NCI-H345 treated with DMSO at 0.1 percent for 48 hours (cell line): ENCODE data around the gene PRAMEF9.
"Not testable (repeated sequence)": the region's sequence is repeated elsewhere in the genome, so short reads cannot be mapped to it uniquely, and the experiment has no call there.

Experiments
- DNase-seq: peaks from one replicate; lab custom pipeline; 2025; ENCODE audit not compliant: unreplicated experiment; lab: John Stamatoyannopoulos, UW

The PRAMEF9 gene

DNA sequence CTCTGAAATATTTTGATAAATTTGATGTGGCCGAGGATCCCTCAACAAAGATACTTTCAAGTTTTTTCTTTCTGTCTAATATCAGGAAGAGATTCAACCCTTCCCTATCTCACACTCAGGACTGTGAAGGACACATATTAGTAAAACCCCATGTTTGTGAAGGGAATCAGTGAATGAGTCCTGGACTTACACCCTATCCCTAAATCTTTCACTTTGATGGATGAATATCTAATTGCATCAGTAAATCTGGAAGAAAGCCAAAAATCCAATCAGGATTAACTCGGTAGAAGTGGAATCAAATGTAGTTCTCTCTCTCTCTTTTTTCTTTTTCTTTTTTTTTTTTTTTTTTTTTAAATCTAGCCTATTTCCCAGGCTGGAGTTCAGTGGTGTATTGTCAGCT, at the start of gene PRAMEF9:
TSS of gene PRAMEF9 (plus strand) at position 301 of the 400 bp plus-strand sequence. CDS start 3,433 bp downstream, outside the sequence.
- DNase-seq: not testable (repeated sequence)

GRCh38 chr1:13155909-13156308, 15.7 kb upstream of the PRAMEF9 start, which contains the start of gene PRAMEF26:
Gene PRAMEF26, minus strand, starts transcription at chr1:13156009. Its CDS starts 2,914 bp downstream, at chr1:13153095.
- DNase-seq: not testable (repeated sequence)

- not testable (repeated sequence) for DNase-seq
These were observed 6.1 kb upstream of the PRAMEF9 start, which contains the start of gene HNRNPCL4 for GRCh38 chr1:13165531-13165930. Gene HNRNPCL4, minus strand, starts transcription at chr1:13165631. Its CDS starts 164 bp downstream, at chr1:13165467.

GRCh38 chr1:13201309-13201708, 29.7 kb downstream of the PRAMEF9 start, which contains the start of gene PRAMEF13:
Gene PRAMEF13, minus strand, starts transcription at chr1:13201409. Its CDS starts 1,820 bp downstream, at chr1:13199589.
- not testable (repeated sequence) for DNase-seq

DNA sequence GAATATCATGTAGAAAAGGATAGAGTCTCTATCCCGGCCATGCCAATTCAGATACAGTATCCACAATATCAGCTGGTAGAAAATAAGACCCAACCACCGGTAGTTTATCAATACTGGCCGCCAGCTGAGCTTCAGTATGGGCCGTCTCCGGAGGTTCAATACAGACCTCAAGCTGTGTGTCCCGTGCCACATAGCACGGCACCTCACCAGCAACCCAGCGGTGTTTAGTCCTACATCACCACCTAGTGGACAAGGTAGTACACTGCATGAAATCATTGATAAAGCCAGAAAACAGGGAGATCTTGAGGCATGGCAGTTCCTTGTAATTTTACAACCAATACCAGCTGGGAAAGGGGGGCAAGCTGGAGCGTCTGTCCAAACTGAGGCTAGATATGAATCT, 37.1 kb downstream of the PRAMEF9 start:
- not testable (repeated sequence) for DNase-seq

- DNase-seq: not testable (repeated sequence)
These were observed 45.0 kb downstream of the PRAMEF9 start for GRCh38 chr1:13216619-13217018.

DNA sequence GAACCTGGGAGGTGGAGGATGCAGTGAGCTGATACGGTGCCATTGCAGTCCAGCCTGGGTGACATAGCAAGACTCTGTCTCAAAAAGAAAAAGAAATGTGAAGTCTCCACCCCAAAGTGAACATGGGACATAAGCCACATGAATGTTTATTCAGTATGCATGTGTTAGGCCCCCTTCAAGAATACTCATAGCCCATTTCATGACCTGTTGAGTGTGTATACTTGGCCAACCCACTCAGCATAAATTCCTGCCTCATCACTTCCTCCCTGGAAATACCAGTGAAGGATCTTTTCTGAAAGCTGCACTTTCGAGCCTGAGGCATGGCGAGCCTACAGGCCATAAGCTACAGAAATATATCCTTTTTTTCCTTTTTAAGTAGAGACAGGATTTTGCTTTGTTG, 47.6 kb downstream of the PRAMEF9 start:
- DNase-seq: not testable (repeated sequence)

- DNase-seq: not testable (repeated sequence)
These were observed 51.1 kb downstream of the PRAMEF9 start for GRCh38 chr1:13222788-13223187.

DNA sequence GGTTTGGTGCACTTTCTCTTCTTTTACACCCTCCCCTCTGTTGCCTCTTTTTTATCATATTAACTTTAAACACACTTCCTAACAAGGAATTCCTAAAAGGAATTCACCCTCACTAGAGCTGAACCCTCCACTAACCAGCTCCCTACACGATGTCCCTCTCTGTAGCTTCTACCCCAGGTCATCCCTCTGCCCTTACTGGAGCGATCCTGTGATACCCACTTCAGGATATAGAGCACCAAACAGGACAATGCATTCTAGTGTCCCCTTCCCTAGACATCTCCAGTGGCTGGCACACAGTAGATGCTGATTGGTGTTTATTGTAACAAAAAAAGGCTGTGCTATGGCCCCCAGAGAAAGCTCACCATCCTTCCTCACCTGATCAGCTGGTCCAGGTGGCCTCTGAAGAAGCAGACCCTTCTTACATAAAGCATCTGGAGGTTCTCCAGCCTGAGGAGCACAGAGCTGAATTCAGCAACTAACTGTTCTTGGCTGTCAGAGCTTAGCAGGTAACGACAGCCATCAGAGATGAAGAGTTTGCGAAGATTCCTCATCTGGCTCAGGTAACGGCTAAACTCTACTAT, 52.9 kb downstream of the PRAMEF9 start:
- DNase-seq: no peak

DNA sequence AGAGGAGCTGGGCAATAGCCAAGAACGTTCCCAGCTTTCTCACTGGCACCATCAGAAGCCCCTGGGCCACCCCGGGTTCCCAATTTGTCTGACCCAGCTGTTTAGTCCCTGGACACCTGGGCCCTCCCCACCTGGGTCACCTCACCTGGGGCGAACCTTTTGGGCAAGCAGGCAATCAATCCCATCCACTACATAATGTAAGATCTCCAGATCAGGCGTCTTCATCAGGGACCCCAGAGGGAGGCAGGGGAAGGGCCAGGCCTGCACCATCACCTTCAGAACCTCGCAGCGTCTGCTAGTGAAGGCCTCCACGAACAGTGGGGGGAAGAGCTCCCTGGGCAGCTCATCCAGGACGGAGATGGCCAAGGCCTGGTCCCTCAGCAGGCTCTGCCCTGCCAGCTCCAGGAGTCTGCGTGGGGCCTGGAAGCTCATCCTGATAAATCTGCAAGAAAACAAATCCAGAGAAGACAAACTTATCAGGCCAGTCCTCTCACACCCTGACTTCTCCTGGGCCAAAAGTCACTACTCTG, 54.1 kb downstream of the PRAMEF9 start, which contains the start of gene PRAMEF18:
TSS of gene PRAMEF18 (minus strand) at position 480 of the 530 bp plus-strand sequence. CDS start at position 432, 48 bp downstream.
- DNase-seq: not testable (repeated sequence)

DNA sequence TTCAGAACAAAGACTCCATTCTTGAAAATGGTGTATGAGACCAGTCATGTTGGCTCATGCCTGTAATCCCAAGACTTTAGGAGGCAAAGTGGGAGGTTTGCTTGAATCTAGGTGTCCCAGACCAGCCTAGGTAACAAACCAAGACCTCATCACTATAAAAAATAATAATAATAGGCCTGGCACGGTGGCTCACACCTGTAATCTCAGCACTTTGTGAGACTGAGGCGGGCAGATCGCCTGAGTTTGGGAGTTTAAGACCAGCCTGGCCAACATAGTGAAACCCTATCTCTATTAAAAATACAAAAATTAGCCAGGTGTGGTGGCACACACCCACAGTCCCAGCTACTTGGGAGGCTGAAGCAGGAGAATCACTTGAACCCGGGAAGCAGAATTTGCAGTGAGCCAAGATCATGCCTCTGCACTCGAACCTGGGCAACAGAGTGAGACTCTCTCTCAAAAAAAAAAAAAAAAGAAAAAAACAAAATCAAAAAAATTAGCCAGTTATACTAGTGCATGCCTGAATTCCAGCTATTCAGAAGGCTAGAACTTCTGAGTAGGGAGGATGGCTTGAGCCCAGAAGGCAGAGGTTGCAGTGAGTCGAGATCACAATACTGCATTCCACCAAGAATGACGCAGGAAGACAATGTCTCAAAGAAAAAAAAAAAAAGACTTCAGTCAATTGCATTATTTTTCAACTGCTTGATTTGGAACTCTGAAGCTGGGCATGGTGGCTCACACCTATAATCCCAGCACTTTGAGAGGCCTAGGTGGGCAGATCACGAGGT, 55.8 kb downstream of the PRAMEF9 start:
- not testable (repeated sequence) for DNase-seq

- DNase-seq: no peak
These were observed 56.7 kb downstream of the PRAMEF9 start for GRCh38 chr1:13228343-13228781.
